Measurements from ENCODE around the gene NOTCH1. TPM values are rescaled to one million over a fixed set of nuclear protein-coding genes. Genes with fewer than 3 reads are reported as not detected.

Gene NOTCH1
- total RNA-seq, 1 donor: 10.5 TPM

DNA sequence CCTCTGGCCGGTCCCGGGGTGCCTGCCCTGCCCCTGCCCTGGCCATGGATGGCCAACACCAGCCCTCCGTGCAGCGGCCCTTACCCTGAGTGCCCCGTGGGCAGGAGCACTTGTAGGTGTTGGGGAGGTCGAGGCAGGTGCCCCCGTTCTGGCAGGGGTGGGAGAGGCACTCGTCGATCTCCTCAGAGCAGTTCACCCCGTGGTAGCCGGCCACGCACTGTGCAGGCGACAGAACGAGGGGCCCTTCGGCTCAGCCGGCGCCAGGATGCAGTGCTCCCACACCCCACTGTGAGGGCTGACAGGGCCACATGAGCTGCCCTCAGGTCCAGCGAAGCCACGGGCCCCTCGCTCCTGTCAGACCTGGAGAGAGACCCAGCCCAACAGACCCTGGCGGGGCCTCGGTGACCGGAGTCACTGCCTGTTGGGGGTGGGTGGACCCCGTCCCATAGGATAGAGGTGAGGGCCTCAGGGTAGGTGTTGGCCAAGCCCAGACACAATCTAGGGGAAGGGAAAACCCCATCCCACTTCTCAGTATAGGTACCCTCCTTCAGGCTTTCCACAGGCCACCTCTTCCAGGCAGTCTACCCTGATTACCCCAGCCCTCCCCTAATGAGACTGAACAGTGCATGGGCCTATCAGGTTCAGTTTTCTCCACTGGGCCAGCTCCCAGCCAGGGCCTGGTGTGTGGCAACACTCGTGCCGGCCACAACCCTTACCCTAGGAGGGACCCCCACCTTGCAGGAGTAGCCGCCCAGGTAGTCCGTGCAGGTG, 38.4 kb downstream of the NOTCH1 start:
- no peaks in the 10 kb centered on the region for H3K79me2 ChIP-seq (ENCODE audit: insufficient read depth, low read length)
- H3K4me3 ChIP-seq (ENCODE audit: insufficient read depth, low read length): no peak overlapping the region
- H3K36me3 ChIP-seq (ENCODE audit: insufficient read depth, low read length): peaks cover 45% of the 10 kb centered on the region
- H2AFZ ChIP-seq (ENCODE audit: low read length): no peak overlapping the region
- no peaks in the 10 kb centered on the region for H3K9me3 ChIP-seq (ENCODE audit: low read depth, low read length)
- no peaks in the 10 kb centered on the region for H3K4me1 ChIP-seq (ENCODE audit: insufficient read depth, low read length)
- H3K27ac ChIP-seq (ENCODE audit: low read depth, low read length): no peak overlapping the region
- H3K27me3 ChIP-seq (ENCODE audit: insufficient read depth, low read length): no peaks in the 10 kb centered on the region
- no peak for DNase-seq (ENCODE audit: insufficient read length, low spot score, missing footprints)
- H4K20me1 ChIP-seq (ENCODE audit: insufficient read depth, low read length): no peaks in the 10 kb centered on the region
- TF ChIP-seq CTCF (IDR thresholded peaks at IDR 0.05; ENCODE audit: extremely low read depth, low read depth, low read length): no peak
- H3K4me2 ChIP-seq (ENCODE audit: insufficient read depth, low read length): no peak overlapping the region

GRCh38 chr9:136506425-136506824, 39.4 kb downstream of the NOTCH1 start:
- Histone ChIP-seq H3K27ac (ENCODE audit: low read depth, low read length) (no peak overlapping the region), H3K27me3 (ENCODE audit: insufficient read depth, low read length) (no peaks in the 10 kb centered on the region), H3K4me1 (ENCODE audit: insufficient read depth, low read length) (no peaks in the 10 kb centered on the region), H3K79me2 (ENCODE audit: insufficient read depth, low read length) (no peaks in the 10 kb centered on the region), H4K20me1 (ENCODE audit: insufficient read depth, low read length) (no peaks in the 10 kb centered on the region), H3K4me2 (ENCODE audit: insufficient read depth, low read length) (no peak overlapping the region), H3K9me3 (ENCODE audit: low read depth, low read length) (no peaks in the 10 kb centered on the region), H3K4me3 (ENCODE audit: insufficient read depth, low read length) (no peak overlapping the region), H3K36me3 (ENCODE audit: insufficient read depth, low read length) (peaks cover 40% of the 10 kb centered on the region), H2AFZ (ENCODE audit: low read length) (no peak overlapping the region)
- no peak for TF ChIP-seq CTCF (IDR thresholded peaks at IDR 0.05; ENCODE audit: extremely low read depth, low read depth, low read length)
- DNase-seq (ENCODE audit: insufficient read length, low spot score, missing footprints): no peak

DNA sequence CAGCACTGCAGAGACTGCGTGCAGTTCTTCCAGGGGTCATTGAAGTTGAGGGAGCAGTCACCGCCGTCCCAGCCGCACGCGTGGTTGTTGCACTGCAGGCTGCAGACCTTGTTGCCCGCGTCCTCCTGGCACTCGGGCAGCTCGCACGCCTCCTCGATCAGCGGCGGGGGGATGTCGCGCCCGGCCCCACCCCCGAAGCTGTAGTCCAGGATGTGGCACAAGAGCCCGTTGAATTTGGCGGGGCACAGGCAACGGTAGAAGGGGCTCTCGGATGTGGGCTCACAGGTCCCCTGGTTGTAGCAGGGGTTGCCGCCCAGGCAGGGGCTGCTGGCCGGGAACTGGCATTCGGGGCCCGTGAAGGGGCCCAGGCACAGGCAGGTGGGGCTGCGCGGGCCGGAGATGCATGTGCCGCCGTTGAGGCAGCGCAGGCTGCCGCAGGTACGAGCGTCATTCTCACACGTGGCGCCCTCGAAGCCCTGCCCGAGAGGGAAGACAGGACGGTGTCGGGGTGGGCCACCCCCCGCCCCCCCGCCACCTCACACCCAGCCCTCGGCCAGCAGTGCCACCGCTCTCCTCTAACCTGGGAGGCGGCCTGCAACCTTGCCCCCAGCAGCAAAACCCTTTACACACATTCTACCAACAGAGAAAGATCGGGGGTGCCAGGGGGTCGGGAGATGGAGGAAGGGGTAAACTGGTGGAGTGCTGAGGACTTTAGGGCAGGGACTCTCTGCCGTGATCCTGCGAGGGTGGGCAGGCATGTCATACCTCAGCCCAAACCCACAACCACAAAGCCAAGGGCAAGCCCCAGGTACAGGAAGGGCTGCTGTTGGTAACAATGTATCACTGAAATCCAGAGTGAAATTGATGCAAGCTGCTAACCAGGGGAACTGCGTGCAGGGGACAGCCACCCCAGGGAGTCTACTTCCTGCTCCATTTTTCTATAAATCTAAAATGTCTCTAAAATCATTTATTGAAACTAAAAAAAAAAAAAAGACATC, 40.1 kb downstream of the NOTCH1 start:
- Histone ChIP-seq H3K79me2 (ENCODE audit: insufficient read depth, low read length) (no peaks in the 10 kb centered on the region), H3K9me3 (ENCODE audit: low read depth, low read length) (no peaks in the 10 kb centered on the region), H4K20me1 (ENCODE audit: insufficient read depth, low read length) (no peaks in the 10 kb centered on the region), H3K27me3 (ENCODE audit: insufficient read depth, low read length) (no peaks in the 10 kb centered on the region), H3K4me1 (ENCODE audit: insufficient read depth, low read length) (no peaks in the 10 kb centered on the region), H3K4me3 (ENCODE audit: insufficient read depth, low read length) (no peak overlapping the region), H3K36me3 (ENCODE audit: insufficient read depth, low read length) (peaks cover 42% of the 10 kb centered on the region), H2AFZ (ENCODE audit: low read length) (no peak overlapping the region), H3K4me2 (ENCODE audit: insufficient read depth, low read length) (no peak overlapping the region), H3K27ac (ENCODE audit: low read depth, low read length) (no peak overlapping the region)
- no peak for TF ChIP-seq CTCF (IDR thresholded peaks at IDR 0.05; ENCODE audit: extremely low read depth, low read depth, low read length)
- no peak for DNase-seq (ENCODE audit: insufficient read length, low spot score, missing footprints)

All from osteoblast (primary cell).